Loucy (cell line): ENCODE measurements around the gene NDUFV1.

ENCODE experiments used
- H2AFZ ChIP-seq: fragments of 200-600 bp; sonication (generic); 2 replicates; pipeline ENCODE4 v1.6.0; 2016; ENCODE audit warnings: antibody characterized with exemption, mild to moderate bottlenecking, low read length, moderate library complexity
- H3F3A ChIP-seq: fragments of 200-600 bp; 2 replicates; pipeline ENCODE4 v1.6.0; 2016; ENCODE audit warnings: antibody characterized with exemption, low read depth, mild to moderate bottlenecking
- H3K27me3 ChIP-seq: fragments of 200-600 bp; sonication (generic); 2 replicates; pipeline ENCODE4 v1.6.1; 2014; ENCODE audit warnings: low read length, mild to moderate bottlenecking; ENCODE audit not compliant: insufficient read depth, poor library complexity, severe bottlenecking
- H3K36me3 ChIP-seq: fragments of 200-600 bp; sonication (generic); 2 replicates; pipeline ENCODE4 v1.6.1; 2016; ENCODE audit warnings: low read length; ENCODE audit not compliant: insufficient read depth
- H3K4me1 ChIP-seq: fragments of 200-600 bp; sonication (generic); 2 replicates; pipeline ENCODE4 v1.5.1; 2014; ENCODE audit warnings: low read length, mild to moderate bottlenecking; ENCODE audit not compliant: insufficient read depth, poor library complexity, severe bottlenecking
- H3K4me2 ChIP-seq: fragments of 200-600 bp; sonication (generic); 2 replicates; pipeline ENCODE4 v1.6.0; 2014; ENCODE audit warnings: antibody characterized with exemption, low read length, low read depth, mild to moderate bottlenecking; ENCODE audit not compliant: poor library complexity, severe bottlenecking
- H3K4me3 ChIP-seq: fragments of 200-600 bp; sonication (generic); 2 replicates; pipeline ENCODE4 v1.5.1; 2014; ENCODE audit warnings: low read length, mild to moderate bottlenecking, mixed read lengths; ENCODE audit not compliant: poor library complexity, severe bottlenecking
- H3K79me2 ChIP-seq: fragments of 200-600 bp; sonication (generic); 2 replicates; pipeline ENCODE4 v1.6.1; 2014; ENCODE audit warnings: low read length; ENCODE audit not compliant: insufficient read depth
- H3K9ac ChIP-seq: fragments of 200-600 bp; sonication (generic); 2 replicates; pipeline ENCODE4 v1.6.0; 2014; ENCODE audit warnings: mild to moderate bottlenecking, low read depth, low read length, moderate library complexity; ENCODE audit not compliant: poor library complexity, severe bottlenecking
- H3K9me2 ChIP-seq: fragments of 200-600 bp; sonication (generic); replicated peaks from 2 replicates; pipeline ENCODE4 v1.6.1; 2016; ENCODE audit warnings: low read depth, low read length, mixed read lengths
- H3K9me3 ChIP-seq: fragments of 200-600 bp; sonication (generic); 2 replicates; pipeline ENCODE4 v1.6.1; 2014; ENCODE audit warnings: mild to moderate bottlenecking, antibody characterized with exemption, low read length, low read depth; ENCODE audit not compliant: insufficient read depth
- H4K20me1 ChIP-seq: fragments of 200-600 bp; sonication (generic); 2 replicates; pipeline ENCODE4 v1.6.0; 2014; ENCODE audit warnings: antibody characterized with exemption, low read length, mild to moderate bottlenecking; ENCODE audit not compliant: insufficient read depth, poor library complexity, severe bottlenecking
- EZH2phosphoT487 ChIP-seq: fragments of 200-600 bp; IDR thresholded peaks from 2 replicates; pipeline ENCODE4 v1.6.1; 2018; ENCODE audit warnings: antibody characterized with exemption, mild to moderate bottlenecking, moderate library complexity, borderline replicate concordance
- TF ChIP-seq, protein P1 (sequence below): fragments of 200-600 bp; sonication (generic); conservative IDR thresholded peaks from 2 replicates; pipeline ENCODE4 v1.5.1; 2014; ENCODE audit warnings: mild to moderate bottlenecking, antibody characterized with exemption, low read length

The NDUFV1 gene

DNA sequence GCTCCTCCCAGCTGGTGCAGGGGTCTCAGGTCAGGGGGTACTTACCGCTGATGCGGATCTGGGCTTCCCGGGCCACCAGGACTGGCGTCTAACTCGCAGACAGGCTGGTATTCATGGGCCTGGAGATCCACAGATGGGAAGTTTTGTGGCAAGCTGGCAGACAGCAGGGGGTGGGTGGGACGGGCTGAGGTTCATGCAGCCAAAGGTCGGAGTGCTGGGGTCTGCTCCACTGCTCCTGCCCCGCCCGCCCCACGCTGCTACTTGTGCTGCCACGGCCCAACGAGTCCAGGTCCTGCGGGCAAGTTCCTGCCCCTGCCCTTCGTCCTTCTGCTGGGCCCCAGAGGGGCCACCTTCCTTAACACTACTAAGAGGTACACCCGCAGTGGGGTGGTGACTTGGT, 40.7 kb downstream of the NDUFV1 start:
- Histone ChIP-seq H2AFZ (no peak overlapping the region), H3K4me3 (peak overlapping the region; percentile 53), H3K9me2 (no peaks in the 10 kb centered on the region), H3K4me1 (peaks cover 78% of the 10 kb centered on the region), H3K27me3 (no peaks in the 10 kb centered on the region), H3K36me3 (no peaks in the 10 kb centered on the region), H3K79me2 (no peaks in the 10 kb centered on the region), H3F3A (0 out of 2 replicates have a peak, but pooled peaks cover 2% of the 10 kb centered on the region), H3K4me2 (peak overlapping the region; percentile 72), H3K9ac (peak overlapping the region; percentile 90), H3K9me3 (no peaks in the 10 kb centered on the region), H4K20me1 (no peaks in the 10 kb centered on the region)
- TF ChIP-seq, protein P1, sequence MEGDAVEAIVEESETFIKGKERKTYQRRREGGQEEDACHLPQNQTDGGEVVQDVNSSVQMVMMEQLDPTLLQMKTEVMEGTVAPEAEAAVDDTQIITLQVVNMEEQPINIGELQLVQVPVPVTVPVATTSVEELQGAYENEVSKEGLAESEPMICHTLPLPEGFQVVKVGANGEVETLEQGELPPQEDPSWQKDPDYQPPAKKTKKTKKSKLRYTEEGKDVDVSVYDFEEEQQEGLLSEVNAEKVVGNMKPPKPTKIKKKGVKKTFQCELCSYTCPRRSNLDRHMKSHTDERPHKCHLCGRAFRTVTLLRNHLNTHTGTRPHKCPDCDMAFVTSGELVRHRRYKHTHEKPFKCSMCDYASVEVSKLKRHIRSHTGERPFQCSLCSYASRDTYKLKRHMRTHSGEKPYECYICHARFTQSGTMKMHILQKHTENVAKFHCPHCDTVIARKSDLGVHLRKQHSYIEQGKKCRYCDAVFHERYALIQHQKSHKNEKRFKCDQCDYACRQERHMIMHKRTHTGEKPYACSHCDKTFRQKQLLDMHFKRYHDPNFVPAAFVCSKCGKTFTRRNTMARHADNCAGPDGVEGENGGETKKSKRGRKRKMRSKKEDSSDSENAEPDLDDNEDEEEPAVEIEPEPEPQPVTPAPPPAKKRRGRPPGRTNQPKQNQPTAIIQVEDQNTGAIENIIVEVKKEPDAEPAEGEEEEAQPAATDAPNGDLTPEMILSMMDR = no peak
- TF ChIP-seq EZH2phosphoT487 = no peak

DNA sequence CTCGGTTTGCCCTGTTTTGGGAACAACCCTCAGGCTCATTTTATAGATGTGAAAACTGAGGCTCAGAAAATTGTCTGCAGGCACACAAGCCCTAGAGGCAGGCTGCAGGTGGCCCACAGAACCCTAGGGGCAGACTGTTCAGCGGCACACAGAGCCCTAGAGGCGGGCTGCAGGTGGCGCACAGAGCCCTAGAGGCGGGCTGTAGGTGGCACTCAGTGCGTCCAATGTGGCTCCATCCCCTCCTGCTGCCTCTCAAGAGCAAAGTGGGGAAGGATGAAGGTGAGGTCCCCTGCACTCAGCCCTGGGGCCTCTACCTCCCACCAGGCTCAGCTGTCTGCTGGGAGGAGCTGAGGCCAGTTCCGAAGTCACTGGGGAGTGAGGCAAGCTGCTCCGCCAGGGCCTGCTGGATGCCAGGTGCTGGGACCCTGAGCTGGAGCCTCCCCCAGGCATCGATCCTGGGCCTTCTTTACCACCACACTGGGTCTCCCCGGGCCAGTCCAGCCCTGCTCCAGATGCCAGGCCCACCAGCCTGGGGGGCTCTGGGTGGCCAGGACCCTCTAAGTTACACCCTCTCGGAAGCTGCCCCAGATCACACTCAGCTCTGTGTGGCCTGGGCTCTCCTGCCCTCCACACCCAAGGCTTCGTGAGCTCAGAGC, 41.5 kb downstream of the NDUFV1 start:
- peak overlapping the region; percentile 69 for H3K4me2 ChIP-seq
- H3K36me3 ChIP-seq = no peaks in the 10 kb centered on the region
- H3K9ac ChIP-seq = peak overlapping the region; percentile 90
- no peaks in the 10 kb centered on the region for H3K27me3 ChIP-seq
- H3K4me1 ChIP-seq = peaks cover 81% of the 10 kb centered on the region
- no peaks in the 10 kb centered on the region for H3K79me2 ChIP-seq
- no peaks in the 10 kb centered on the region for H3K9me2 ChIP-seq
- peak overlapping the region; percentile 79 for H3K4me3 ChIP-seq
- H3K9me3 ChIP-seq = no peaks in the 10 kb centered on the region
- TF ChIP-seq, protein P1 = peak; percentile 81
- no peak for TF ChIP-seq EZH2phosphoT487
- no peak overlapping the region for H2AFZ ChIP-seq
- no peaks in the 10 kb centered on the region for H4K20me1 ChIP-seq
- H3F3A ChIP-seq = 0 out of 2 replicates have a peak, but pooled peaks cover 2% of the 10 kb centered on the region

DNA sequence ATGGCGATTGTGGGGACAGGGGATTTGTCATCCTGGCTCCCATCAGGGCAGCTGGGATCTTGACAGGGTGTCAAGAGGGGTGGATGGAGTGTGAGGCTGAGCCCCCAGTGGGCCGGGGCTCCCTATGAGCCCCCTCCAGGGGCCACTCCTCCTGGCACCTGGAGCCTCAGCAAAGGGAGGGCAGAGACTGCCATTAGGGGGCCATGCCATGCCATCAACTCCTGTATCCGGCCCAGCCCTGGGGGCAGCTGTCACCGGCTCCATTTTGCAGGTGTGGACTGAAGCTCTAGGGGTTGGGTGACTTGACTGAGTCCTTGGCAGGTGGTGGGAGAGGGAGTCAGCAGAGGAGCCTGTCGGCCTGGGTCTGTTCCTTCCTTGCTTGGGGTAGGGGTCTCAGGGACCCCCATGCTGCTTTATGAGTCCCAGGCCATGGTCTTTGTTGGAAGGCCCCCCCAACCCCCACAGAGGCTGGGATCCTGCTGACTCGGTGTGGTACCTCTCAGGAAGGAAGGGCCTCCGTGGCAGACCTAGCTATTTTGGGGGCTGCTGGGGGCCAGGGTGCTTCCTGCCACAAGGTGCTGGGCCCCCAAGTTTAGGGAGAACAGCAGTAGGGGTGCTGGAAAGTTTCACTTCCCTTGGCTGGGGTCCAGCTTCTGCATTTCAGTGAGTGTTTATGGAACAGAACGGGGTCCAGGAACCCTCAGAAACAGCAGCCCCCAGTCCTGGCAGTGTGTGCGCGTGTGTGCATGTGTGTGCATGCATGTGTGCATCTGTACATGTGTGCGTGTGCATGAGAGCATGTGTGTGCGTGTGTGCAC, 42.3 kb downstream of the NDUFV1 start:
- Histone ChIP-seq H3F3A (0 out of 2 replicates have a peak, but pooled peaks cover 2% of the 10 kb centered on the region), H3K79me2 (no peaks in the 10 kb centered on the region), H3K9ac (peak overlapping the region; percentile 90), H3K27me3 (no peaks in the 10 kb centered on the region), H2AFZ (no peak overlapping the region), H3K9me2 (no peaks in the 10 kb centered on the region), H3K4me3 (peak overlapping the region; percentile 79), H3K4me2 (peak overlapping the region; percentile 69), H3K9me3 (no peaks in the 10 kb centered on the region), H3K4me1 (peaks cover 81% of the 10 kb centered on the region), H3K36me3 (no peaks in the 10 kb centered on the region), H4K20me1 (no peaks in the 10 kb centered on the region)
- TF ChIP-seq EZH2phosphoT487 = no peak
- TF ChIP-seq, protein P1 = no peak
